Fibroblast of peridontal ligament (primary cell): Measurements from ENCODE around the gene MB.

Experiments used
- DNase-seq: peaks from one replicate; pipeline ENCODE4 v3.0.0-alpha.2; 2010; ENCODE audit errors: extremely low read depth

The MB gene

GRCh38 chr22:35597692-35598395 lies 19.3 kb downstream of the MB start:
- DNase-seq, result no peak

- no peak for DNase-seq
These were observed 20.3 kb downstream of the MB start for GRCh38 chr22:35596821-35597220.

GRCh38 chr22:35594686-35595085 lies 22.4 kb downstream of the MB start:
- no peak for DNase-seq

- no peak for DNase-seq
These were observed 23.1 kb downstream of the MB start for GRCh38 chr22:35593891-35594470.

DNA sequence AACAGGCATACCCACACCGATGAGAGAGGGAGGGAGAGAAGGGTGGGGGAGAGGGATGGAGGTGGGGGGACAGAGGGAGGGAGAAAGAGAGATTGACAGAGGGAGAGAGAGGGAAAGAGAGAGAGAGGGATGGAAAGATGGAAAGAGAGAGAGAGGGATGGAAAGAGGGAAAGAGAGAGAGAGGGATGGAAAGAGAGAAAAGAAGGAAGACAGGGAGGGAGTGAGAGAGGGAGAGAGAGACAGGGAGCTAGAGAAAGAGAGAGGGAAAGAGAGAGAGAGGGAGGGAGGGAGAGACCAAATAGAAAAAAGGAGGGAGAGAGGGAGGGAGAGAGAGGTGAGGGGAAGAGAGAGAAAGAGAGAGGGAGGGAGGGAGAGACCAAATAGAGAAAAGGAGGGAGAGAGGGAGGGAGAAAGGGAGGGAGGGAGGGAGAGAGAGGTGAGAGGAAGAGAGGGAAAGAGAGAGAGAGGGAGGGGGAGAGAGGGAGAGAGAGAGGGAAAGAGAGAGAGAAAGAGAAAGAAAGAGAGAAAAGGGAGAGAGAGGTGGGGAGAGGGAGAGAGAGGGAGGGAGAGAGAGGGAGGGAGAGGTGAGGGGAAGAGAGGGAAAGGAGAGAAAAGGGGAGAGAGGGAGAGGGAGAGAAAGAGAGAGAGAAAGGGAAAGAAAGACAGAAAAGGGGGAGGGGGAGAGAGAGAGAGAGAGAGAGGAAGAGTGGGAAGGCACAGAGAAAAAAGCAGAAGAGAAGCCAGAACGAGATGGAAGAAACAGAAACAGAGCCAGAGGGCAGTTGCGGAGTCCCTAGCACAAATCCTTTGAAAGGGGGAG lies 23.8 kb downstream of the MB start:
- no peak for DNase-seq

DNA sequence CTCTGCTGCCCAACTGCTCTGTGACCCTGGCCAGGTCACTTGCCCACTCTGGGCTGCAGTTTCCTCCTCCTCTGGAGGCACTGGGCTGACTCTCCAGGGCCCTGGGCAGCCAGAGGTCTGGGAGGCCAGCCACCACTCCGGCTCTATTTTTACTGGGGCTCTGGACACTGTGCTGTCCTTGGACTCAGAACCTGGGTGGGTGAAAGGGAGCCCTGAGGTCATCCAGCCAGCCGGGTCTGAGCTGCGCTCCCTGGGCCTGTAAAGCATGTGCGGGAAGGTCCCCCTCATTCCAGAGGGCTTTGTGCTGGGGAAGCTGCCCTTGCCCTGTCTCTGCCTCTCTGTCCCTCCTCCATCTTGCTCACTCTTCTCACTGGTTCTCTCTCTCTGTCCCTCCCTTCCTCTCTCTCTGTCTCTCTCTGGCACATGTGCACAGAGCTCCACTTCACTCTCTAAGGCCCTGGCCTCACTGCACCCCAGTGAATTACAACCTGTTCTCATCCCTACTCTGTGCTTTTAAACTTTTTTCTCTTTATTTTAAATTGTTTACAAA lies 24.6 kb downstream of the MB start:
- DNase-seq, result no peak

DNA sequence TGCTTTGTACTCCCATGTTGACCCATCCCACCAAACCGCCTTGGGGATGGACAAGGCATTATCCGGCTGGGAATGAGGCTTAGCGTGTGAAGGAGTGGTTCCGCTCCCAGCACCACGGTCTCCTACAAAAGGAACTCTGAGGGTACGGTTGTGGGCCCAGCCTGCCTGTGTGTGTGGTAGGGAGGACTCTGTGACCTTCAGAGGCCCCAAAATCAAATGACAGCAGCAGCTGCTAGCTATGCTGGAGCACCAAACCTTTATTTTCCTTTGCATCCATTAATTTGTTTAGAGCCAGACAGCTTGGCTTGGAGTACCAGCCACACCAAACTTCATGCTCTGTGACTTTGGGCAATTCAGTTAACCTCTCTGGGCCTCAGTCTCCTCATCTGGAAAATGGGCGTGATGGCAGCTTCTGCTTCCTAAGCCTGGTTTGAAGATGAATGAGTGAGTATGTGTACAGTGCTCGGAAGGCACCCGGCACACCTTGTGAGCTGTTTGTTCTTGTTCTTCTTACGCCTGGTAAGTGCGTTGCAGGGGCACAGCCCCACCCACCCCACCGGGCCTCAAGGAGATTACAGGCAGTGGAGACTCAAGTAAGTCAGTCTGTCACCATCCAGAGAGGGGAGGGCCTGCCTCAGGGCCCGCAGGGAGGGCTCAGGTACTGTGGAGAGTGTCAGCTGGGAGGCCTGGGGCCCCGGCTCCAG lies 25.3 kb downstream of the MB start:
- no peak for DNase-seq

GRCh38 chr22:35590634-35591295 lies 26.4 kb downstream of the MB start:
- no peak for DNase-seq

GRCh38 chr22:35589756-35590093 lies 27.4 kb downstream of the MB start:
- no peak for DNase-seq

DNA sequence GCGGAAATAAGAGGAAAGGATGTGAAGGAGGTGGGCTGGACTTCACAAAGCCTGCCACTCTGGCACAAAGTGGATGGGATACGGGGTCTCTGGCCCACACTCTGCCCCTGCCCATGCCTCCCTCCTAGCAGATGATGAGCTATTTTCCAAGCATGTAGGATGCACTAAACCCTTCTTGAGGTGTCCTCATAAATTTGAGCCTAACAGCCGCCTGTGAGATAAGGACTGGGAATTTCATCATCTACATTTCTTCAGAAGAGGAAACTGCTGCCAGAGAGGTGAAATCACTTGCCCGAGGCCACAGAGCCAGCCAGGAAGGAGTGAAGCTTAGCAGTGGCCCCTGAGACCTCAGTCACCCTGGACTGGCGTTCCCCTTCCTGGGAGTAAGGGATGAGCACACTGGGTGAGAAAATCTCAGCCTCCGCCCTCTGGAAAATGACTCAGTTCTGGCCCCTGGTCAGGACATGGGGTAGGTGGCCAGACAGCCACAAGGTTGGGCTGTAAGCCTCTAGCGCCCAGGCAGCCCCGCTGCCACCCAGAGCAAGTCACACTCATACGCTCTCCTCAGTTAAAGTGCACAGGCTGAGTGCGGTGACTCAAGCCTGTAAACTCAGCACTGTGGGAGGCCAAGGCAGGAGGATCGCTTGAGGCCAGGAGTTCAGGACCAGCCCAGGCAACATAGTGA lies 27.9 kb downstream of the MB start:
- DNase-seq, result peak; percentile 35

- no peak for DNase-seq
These were observed 29.2 kb downstream of the MB start for GRCh38 chr22:35587896-35588295.

GRCh38 chr22:35587447-35587870 lies 29.7 kb downstream of the MB start:
- no peak for DNase-seq

DNA sequence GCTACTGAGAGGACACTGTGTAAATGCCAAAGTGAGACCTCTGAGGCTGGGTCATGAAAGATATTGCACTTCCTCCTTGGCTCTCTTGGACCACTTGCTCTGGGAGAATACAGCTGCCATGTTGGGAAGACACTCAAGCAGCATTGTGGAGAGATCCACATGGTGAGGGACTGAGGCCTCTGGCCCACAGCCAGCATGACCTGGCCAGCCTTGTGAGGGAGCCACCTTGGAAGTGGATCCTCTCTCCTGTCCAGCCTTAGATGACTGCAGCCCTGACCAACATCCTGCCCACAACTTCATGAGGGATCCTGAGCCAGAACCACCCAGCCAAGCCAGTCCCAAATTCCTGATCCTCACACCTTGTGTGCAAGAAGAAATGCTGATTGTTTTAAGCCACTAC lies 30.4 kb downstream of the MB start:
- DNase-seq, result no peak

DNA sequence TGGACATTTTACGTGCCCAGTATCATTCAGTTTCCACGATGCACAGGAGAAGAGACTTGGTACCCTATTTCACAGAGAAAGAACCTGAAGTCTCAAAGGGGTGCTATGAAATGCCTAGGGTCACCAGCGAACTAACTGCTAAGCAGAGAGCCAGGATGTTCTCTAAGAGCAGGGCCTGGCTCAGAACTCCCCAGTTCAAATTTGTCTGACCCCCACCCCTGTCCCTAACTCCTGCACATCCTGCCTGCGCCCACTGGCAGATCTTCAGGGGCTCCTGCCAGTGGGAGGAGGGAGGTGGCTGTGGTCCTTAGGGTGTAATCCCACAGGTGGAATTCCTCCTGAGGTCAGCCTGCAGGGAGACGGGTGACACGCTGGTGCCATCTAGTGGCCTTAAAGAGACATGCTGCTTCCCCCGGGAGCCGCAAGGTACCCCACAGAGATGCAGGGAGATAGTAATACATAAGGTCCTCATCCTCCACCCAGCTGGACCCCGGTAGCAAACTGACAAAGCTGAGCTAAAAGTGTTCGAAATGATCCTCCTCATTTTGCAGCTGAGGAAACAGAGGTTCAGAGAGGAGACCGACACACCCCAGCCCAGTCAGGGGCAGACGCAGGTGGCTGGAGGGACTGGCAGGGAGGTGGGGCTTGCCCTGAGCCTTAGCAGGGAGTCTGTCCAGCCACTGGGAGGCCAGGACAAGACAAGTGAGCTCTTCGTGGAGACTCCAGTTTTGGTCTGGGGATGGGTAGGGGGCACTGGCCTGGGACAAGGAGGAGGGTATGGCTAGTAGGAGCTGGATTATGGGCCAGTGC lies 34.1 kb downstream of the MB start:
- DNase-seq, result peak; percentile 62

GRCh38 chr22:35582218-35582860 lies 34.8 kb downstream of the MB start:
- DNase-seq, result no peak

GRCh38 chr22:35581023-35581413 lies 36.1 kb downstream of the MB start:
- no peak for DNase-seq

DNA sequence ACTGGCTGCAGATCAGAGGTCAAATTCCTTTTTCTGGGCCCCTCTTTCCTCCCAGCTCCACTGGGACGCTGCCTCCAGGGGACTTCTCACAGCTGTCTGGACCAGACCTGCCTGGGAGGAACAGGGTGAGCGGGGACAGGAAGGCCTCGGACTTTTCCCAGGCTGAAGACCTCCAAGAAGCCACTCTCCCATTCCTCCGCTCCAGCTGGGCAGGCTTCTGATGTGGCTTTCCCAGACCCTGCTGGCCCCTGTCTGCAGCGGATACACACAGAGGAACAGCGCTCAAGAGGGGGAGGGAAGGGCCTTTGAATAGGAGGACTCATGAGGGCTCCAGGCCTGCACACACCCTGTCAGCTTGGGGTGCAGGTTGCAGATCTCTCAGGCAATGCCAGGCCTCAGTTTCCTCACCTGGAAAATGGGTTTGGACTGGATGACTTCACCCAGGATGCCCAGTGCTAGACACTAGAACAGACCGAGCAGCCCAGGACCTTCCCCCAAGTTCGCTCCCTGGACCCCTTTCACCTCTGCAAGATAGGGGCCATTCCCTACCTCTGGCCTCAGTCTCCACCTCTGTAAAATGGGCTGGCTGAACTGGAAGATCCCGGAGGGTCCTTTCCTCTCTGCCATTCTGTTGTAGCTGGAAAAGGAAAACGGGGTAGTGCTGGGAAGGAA lies 36.6 kb downstream of the MB start:
- no peak for DNase-seq

GRCh38 chr22:35578836-35579575 lies 38.1 kb downstream of the MB start:
- no peak for DNase-seq
